Skeletal muscle cell (primary cell): Measurements from ENCODE around the gene CHRNA9.
A peak's percentile ranks its signal among the peaks of the same experiment; 100 is the strongest.

Experiments used
- DNase-seq: peaks from one replicate; pipeline ENCODE4 v3.0.0-alpha.2; 2010; ENCODE audit warnings: low read depth
- H3K4me3 ChIP-seq: 2 replicates; pipeline ENCODE4 v1.5.1; 2011; ENCODE audit warnings: low read depth, mild to moderate bottlenecking, control low read depth, low read length, moderate library complexity

The CHRNA9 gene

DNA sequence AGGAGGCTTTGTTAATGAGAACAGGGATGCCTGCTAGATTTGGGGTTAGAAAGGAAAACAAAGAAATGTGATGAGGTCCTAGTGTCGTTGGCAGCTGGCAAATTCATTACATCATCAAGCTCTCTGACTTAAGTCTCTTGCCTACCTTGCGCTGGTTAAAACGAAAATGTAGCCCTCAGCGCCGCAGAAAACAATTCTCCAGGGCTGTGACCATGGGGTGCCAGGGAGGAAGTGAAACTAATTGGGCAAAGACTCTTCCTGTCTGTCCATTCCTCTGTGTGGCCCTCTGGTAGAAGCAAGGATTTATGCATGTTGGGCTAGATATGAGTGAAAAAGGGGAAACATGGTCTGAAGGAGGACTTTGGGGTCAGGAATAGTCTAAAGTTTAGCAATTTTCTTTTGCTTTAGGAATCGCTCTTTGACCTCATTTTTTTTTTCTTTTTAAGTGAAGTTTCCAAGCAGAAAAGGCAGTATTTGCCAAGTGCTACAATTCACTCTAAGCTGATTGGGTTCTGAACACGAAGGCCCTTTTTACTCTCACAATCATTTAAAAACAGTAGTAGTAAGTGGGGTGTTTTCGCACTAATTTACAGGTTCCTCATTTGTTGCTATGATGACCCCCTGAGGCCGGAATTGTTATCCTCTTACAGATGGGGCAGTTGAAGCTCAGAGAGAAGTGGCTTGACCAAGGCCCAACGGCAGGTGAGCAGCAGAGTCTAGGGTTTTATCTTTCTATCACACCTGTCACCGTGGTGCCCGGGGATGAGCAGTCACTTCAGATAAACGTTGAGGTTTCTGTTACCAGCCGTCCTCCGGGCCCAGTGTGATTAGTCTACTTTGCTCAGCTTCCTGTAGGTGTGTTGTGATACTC, 27.3 kb upstream of the CHRNA9 start:
- H3K4me3 ChIP-seq, result no peak overlapping the region
- DNase-seq, result no peak

DNA sequence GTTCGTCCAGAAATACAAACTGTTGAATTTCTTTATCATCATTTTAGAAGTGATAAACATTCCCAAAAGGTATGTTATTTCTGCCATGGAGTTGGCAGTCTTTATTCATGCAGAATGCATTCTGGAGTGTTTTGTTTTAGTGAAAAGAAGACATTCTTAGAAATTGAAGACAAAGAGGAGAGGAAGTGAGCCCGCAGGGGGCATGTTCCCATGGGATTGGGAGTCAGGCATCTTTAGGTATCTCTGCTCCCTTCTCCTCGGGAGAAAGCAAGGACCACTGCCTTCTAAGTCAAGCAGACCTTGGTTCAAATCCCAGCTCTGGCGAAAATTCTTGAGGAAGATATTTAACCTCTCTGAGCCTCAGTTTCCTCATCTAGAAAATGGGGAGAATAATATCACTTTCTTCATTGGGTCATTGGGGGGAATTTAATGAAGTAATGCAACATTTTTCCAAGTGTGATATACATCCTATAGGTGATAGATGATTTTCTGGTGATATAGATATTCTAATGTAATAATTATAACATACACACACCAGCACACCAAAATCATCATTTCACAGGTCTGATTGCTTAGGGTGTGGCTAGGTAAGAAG, 26.5 kb upstream of the CHRNA9 start:
- DNase-seq, result no peak
- no peak overlapping the region for H3K4me3 ChIP-seq

DNA sequence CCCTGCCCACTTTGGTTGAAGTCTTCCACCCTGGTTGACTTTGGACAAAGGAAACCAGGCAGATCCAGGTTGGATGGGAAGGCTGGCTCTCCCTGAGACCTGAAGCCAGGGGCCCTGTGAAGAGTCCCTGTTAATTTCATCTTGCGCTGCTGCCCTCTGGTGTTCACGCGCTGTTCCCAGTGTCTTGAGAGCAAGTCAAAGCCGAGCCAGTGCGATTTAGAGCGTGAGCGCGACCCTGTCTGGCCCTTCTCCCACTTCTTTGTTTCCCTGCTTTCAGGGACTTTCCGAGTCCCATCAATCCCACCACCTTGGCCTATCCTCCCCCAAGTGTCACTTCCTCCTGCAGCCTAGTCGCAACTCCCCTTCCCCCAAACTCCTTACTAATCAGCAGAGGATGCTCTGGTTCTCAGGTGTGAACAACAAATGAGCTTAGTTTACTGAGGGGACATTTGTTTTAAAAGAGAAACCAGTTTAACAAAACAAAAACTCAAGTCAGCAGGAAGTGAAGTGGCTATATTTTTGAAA, 25.8 kb upstream of the CHRNA9 start:
- no peak overlapping the region for H3K4me3 ChIP-seq
- DNase-seq, result peak; percentile 41

DNA sequence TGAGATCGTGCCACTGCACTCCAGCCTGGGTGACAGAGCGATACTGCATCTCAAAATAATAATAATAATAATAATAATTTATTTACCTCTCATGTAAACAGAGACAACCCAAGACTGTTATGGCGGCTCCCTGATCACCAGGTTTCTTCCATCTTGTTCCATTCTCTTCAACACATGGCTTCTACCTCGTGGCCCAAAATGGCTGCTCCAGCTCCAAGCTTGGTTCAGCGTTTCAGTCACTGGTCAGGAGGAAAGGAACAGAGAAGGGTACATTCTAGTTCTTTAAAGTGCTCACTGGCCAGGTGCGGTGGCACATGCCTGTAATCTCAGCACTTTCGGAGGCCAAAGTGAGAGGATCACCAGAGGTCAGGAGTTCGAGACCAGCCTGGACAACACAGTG, 24.9 kb upstream of the CHRNA9 start:
- H3K4me3 ChIP-seq, result no peak overlapping the region
- no peak for DNase-seq

DNA sequence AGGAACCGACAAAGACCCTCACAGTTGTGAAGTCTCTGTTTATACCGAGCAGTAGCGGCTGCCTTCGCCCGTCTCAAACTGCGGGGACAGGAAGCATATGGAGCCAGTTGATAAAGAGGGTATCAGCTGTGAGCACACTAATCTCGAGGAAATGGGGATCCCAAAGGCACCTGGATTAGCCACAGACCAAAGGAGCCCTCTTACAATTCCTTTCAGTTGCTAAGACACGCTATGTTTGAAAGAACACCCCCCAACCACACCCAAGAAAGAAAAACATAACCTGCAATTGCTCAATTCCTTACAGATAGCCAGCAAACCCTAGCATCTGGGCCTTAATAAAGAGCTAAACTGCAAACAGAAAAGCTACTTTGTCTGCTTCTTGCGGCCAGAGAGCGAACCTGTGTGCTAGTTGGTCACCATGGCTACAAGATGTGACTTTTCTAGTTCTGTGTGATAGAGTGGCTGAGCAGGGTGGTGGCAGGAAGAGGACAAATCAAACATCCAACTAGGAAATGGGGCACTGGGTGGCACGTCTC, 23.3 kb upstream of the CHRNA9 start:
- H3K4me3 ChIP-seq, result no peak overlapping the region
- DNase-seq, result no peak

DNA sequence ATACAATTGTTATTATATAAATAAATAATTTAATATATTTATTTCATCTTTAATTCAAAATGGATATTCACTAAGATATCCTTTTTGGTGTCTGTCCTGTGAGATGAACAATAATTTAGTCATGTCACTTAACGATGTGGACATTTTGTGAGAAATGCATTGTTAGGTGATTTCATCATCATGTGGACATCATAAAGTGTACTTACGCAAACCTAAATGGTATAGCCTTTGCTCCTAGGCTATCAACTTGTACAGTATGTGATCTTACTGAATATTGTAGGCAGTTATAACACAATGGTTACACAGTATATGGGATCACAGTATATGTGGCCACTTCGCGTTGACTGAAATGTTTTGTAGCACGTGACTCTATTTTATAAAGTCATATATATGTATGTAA, 20.2 kb upstream of the CHRNA9 start:
- peak; percentile 47 for DNase-seq
- H3K4me3 ChIP-seq, result no peak overlapping the region

DNA sequence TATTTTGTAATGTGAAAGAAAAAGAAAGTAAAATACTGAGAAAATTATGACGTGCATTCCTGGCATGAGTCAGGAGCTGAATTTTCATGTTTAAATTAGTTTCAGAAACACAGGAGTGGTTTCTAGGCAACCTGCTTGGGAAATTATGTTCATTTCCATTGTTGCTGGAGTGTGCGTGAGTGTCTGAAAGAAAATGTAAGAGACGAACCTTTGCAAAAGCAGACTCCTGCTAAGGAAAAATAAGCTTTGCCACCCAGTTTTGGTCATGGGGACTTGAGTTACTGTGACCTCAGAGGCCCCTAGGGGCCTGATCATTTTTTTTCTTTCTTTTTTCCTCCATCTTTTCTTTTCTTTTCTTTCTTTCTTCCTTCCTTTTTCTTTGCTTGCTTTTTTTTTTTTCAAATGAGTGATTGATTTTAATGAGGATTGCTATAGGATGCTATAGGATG, 18.8 kb upstream of the CHRNA9 start:
- H3K4me3 ChIP-seq, result peak overlapping the region; percentile 42
- DNase-seq, result peak; percentile 80

DNA sequence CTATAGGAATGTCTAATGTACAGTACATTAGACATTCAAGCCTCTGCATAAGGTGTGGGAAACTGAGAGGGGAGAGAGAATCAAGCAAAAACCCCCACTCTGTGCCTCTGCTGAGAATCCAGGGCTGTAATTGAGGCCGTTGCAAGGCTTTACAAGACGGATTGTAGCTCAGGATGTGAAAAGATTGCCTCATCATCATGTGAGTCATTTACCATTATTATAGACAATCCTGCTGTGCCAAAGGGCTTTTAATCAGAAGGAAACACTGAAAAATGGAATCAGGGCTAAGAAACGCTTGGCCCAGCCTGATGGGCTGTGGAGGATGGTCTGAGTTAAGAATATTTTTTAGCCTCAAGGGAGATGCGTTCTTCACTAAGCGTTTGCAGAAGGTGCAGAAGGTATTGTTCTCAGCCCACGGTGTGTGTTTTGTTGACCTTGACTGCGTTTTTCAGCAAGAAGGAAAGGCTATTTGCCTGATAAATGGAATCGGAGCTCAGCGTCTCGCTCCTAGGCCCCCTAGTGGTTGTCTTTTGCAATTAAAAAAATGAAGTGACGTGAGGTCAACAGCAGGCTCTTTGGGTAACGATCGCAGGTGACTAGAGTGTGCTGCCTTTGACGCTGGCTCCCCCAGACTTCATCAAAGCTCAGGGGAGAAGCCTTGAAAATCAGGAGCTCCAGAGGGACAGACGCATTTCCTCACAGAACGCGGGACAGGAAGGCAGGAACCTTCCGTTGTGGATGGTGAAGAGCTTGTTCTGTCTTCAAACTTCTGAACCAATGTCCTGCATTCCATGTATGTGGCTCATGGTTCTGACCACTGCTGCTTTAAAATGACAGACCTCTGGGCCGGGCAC, 18.1 kb upstream of the CHRNA9 start:
- peak overlapping the region; percentile 42 for H3K4me3 ChIP-seq
- peak; percentile 91 for DNase-seq

DNA sequence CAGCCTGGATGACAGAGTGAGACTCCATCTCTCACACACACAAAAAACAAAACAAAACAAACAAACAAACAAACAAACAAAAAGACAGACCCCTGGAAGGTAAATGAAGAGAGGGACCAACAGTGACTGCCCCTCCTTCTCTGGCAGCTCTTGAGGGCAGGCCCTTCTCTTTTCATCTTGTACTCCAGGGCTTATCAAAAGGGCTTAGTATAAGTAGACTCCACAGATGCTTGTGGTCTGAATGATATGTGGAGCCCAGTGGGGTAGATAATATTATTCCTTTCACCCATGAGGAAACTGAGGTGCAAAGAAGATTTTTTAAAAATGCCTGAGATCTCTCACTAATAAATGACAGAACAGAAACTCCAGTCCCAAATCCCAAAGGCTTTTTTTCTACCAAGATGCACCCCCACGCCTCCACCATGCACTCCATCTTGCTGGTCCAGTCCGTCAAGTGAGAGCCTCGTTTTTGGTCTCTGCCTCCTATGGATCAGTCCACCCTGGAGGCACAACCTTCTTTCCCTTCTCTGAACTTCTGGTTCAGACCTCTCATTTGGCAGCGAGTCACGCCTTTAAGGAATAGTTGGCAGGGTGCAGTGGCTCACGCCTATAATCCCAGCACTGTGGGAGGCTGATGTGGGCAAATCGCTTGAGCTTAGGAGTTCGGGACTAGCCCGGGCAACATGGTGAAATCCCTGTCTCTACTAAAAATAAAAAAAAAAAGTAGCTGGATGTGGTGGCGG, 17.0 kb upstream of the CHRNA9 start:
- no peak for DNase-seq
- no peak overlapping the region for H3K4me3 ChIP-seq

DNA sequence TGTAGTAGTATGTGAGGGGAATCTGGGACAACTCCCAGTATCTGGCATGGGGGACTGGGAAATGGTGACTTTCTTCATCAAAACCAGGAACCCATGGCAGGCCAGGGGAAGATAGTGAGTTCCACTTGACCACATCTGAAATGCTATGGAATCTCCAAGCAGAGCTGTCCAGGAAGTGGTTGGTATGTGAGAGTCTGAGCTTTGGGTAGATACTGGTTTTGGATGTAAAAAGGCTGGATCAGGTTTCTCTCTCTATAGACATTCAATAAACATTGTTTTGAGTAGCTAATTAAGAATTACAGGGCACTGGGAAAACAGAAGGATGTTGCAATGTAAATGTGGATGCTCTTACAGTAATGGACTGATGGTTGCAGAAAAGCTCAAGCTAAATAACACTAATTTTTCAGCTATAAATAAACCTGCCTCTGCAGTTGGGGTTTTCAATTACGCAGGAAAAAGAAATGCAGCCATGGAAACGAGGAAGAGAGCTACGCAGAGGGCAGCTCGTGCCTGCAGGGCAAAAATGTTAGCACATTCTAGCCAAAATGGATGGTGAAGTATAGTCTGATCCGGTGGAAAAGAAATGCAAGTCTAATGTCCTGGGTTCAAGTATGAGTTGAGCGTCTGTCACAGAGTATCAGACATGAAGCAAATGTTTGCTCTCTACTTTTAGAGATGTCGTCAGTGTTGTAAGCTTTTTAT, 13.4 kb upstream of the CHRNA9 start:
- no peak for DNase-seq
- no peak overlapping the region for H3K4me3 ChIP-seq

DNA sequence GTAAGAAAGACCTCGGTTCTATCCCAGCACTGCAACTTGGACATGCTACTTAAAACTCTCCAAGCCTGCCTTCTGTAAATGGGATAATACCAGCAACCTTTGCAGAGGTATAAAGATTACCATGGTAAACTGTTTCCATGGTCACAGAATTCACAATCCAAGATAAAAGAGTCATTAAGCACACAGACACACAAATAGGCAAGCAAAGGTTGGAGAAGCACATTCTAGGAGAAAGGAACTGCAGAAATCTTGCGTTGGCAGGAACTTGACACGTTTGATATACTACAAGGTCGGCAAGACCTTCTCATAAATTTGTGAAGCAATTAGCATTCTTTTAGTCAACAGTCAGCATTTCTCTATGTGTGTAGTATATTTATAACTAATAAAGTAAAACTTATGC, 12.3 kb upstream of the CHRNA9 start:
- DNase-seq, result no peak
- H3K4me3 ChIP-seq, result no peak overlapping the region

DNA sequence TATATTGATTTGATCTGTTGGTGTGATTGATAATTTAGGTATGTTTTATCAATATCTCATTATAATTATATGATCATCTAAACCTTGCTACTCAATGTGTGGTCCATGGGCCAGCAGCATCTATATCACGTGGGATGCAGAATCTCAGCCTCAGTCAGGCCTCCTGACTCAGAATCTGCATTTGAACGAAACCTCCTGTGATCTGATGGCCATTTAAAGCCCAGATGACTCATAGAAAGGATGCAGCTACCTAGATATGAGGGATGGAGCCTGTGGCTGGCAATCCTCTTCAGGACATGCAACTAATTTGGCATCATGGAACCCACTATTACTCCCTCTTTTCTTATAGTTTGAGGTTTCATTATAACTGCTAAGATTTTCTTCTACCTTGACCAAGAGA, 11.3 kb upstream of the CHRNA9 start:
- no peak for DNase-seq
- no peak overlapping the region for H3K4me3 ChIP-seq

DNA sequence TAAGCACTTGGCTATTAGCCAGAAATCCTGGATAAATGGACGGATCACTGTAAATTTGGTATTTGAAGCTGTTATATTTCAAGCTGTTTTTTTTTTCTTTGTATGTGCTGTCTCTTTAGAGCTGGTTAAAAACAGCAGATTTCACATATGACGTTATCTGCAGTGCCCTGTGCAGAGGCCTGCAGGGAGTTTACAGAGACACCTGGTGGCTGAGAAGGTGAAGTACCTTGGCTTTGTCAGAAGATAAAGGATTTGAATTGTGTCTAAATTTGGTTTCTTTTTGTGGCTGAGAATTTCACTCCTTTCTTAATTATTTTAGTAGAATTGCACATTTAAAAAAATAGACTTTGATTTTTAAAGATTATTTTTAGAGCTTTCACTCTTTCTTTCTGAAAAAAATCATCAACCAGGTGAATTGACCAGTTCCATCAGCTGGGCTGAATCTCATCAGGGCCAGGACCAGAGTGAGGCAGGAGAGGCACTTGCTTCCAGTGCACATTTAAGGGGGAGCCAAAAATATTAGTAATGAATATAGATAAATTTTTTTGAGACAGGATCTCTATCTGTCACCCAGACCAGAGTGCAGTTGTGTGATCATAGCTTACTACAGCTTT, 9.6 kb upstream of the CHRNA9 start:
- DNase-seq, result peak; percentile 49
- no peak overlapping the region for H3K4me3 ChIP-seq

DNA sequence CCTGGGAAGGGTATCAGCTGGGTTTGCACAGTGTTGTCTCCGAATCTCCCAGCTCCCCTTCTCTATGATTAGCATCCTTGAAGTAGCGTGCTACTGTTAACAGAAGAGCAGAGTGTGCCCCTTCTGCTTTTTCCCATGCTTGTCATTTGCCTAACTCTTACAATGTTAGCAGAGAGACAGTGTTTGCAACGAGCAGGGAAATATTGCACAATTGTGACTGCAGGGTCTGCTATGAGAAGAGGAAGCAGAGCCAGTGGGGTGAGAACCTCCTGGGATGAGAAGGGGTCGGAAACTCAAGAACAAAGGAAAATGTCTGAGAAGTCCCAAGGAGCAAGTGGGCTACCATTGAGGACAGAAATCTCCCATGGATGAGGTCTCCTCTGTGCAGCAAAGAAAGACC, 7.8 kb upstream of the CHRNA9 start:
- no peak overlapping the region for H3K4me3 ChIP-seq
- DNase-seq, result no peak

DNA sequence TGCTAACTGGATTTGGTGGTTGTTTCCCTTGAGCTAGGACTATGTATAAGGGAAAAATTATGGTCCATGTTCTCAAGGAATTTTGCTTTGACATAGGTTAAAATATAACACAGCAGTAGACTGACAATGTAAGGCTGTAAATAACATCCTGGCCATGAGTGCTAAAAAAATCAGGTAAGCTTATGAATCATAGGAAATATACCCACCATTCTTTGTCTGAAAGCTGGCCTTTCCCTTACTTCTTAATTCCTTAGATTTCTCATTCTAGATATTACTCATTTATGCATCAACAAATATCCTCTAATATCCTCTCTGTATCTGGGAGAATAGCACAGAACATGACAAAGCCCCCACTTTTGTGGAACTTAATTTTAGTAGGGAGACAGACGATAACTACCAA, 6.8 kb upstream of the CHRNA9 start:
- H3K4me3 ChIP-seq, result no peak overlapping the region
- DNase-seq, result no peak

DNA sequence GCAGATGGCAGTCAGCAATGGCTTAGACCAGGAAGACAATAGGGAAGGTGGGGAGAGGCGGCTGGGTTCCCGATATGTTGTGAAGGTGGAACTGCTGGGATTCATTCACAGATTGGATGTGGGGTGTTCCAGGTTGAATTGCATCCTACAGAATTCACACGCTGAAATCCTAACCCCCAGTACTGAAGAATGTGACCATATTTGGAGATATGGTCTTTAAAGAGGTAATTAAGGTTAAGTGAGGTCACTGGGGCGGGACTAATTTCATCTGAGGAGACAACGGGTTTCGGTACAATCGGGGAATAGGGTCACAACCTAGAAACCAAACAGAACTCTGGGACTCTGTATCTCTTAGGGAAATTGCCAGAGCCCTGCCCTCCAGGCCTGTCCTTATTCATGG, 5.3 kb upstream of the CHRNA9 start:
- DNase-seq, result no peak
- no peak overlapping the region for H3K4me3 ChIP-seq

DNA sequence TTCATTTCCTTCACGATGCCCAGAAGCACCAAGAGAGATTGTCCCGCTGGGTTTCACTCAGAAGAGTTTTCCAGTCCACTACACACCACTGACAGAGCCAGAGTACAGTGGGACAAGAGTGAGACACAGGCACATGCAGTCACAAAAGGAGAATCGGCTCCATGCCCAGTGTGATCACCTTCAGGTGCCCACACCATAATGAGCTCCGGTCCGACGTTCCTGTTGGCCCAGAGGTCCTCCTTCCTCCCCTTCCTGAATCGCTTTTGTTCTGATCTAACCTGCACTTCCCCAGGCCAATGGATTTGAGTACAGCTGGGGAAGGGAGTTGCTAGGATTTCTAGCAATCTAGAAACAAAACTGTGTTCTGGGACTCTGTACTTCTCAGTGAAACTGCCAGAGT, 4.6 kb upstream of the CHRNA9 start:
- no peak for DNase-seq
- no peak overlapping the region for H3K4me3 ChIP-seq

DNA sequence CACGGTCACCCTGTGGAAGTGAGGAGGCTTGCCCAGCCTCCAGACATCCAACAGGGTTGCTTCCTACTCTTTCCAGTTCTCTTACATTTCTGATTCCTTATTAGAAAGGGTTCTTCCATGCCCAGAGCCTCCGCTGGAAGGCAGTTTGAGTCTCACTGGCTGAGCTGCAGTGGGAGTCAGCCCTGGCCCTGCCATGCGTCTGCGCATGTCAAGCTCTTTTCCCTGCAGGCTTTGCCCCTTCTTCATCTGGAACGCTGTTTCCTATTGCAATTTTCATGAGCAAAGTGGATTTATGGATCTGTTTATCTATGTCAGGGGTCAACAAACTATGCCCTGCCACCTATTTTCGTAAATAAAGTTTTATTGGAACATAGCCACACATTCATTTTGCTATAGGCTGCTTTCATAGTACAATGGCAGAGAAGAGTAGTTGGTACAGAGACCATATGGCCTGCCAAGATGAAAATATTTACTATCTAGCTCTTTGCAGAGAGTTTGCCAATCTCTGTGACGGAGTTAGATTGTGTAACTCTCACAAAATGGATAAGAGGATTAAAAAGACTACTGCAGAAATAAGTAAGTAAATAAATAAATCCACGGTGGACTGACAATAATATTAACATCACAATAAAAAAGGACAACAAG, 3.9 kb upstream of the CHRNA9 start:
- no peak overlapping the region for H3K4me3 ChIP-seq
- DNase-seq, result no peak
